ENCODE measurements around the gene FARS2. TPM values are rescaled to one million over a fixed set of nuclear protein-coding genes. Genes with fewer than 3 reads are reported as not detected.

Gene FARS2
- total RNA-seq, 1 experiment from 2014 or later: 13.8 TPM

DNA sequence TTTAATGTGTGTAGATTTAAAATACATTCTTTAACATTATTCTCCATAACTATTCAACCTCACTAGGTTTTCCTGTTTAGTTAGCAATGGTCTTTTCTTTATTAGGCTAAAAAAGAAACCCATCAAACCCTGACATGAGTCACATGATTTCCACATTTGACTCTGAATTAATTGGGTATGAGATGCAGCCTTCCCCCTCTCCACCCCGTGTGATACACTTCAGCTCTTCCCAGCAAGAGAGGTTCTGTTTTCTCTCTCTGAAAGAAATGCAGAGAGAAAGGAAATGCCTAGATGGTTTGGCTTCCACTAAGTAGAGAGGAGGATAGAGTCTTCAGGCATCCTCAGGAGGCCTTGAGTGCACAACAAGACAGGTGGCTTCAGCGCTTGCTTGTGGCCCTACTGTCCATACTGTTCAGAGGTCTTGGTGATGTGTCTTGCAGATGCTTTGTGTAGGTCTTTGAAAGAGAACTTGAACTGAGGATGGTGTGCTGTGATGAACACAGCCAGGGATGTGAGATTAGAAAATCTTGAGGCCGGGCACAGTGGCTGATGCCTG lies 17.3 kb downstream of the FARS2 start:
- H3K9ac ChIP-seq (ENCODE audit: low read length): no peak overlapping the region
- no peak overlapping the region for H3K4me3 ChIP-seq (replicated peaks in 1 of 2; ENCODE audit: low read depth in 1 of 2, low read length in 2 of 2)
- BruUV-seq (replicated peaks): no TSS peak
- intact Hi-C loops (cut with micrococcal nuclease): no loop called here
- no peak overlapping the region for H3K4me2 ChIP-seq (ENCODE audit: low read length)
- H3K4me1 ChIP-seq (ENCODE audit: control insufficient read depth in 1 of 2, insufficient read depth in 2 of 2, low read length in 2 of 2): no peaks in the 10 kb centered on the region
- ChIA-PET POLR2A (no interaction called here), CTCF (no interaction called here), RAD21 (ENCODE audit: low non-redundant PET in 1 of 2, low total read pairs in 2 of 2, uncharacterized antibody in 2 of 2, unreplicated experiment in 2 of 2) (no interaction called here)
- H3K27me3 ChIP-seq (ENCODE audit: insufficient read depth, low read length): no peaks in the 10 kb centered on the region
- H3K27ac ChIP-seq (ENCODE audit: low read depth, low read length): no peak overlapping the region
- H2AFZ ChIP-seq (ENCODE audit: low read depth, low read length, poor library complexity, severe bottlenecking): no peak overlapping the region
- no peak for DNase-seq (ENCODE audit: low read depth, low spot score)
- TF ChIP-seq SP1 (IDR thresholded peaks at IDR 0.05; ENCODE audit: low read depth) (no peak), REST (IDR thresholded peaks at IDR 0.05; ENCODE audit: low read depth) (no peak), POLR2A (IDR thresholded peaks at IDR 0.05; ENCODE audit: borderline replicate concordance, extremely low read depth, insufficient read depth, insufficient read length) (no peak), YY1 (IDR thresholded peaks at IDR 0.05; ENCODE audit: extremely low read depth, insufficient replicate concordance, low read depth, low read length) (no peak), SIN3A (IDR thresholded peaks at IDR 0.05; ENCODE audit: low read depth) (no peak), ZFX (IDR thresholded peaks at IDR 0.05) (no peak), RAD21 (IDR thresholded peaks at IDR 0.05; ENCODE audit: low read depth) (no peak), CEBPB (IDR thresholded peaks at IDR 0.05; ENCODE audit: low read depth) (no peak)
- TF ChIP-seq, protein P1, sequence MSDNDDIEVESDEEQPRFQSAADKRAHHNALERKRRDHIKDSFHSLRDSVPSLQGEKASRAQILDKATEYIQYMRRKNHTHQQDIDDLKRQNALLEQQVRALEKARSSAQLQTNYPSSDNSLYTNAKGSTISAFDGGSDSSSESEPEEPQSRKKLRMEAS (IDR thresholded peaks at IDR 0.05): no peak
- TF ChIP-seq, protein P2, sequence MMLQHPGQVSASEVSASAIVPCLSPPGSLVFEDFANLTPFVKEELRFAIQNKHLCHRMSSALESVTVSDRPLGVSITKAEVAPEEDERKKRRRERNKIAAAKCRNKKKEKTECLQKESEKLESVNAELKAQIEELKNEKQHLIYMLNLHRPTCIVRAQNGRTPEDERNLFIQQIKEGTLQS (IDR thresholded peaks at IDR 0.05): no peak
- H3K9me2 ChIP-seq (ENCODE audit: insufficient read depth): no peaks in the 10 kb centered on the region
- no peaks in the 10 kb centered on the region; the same call in 1 of the 2 replicates for H4K20me1 ChIP-seq (ENCODE audit: insufficient read depth)
- H3K9me3 ChIP-seq (ENCODE audit: control insufficient read depth in 1 of 2, insufficient read depth in 1 of 2, low read depth in 1 of 2, low read length in 2 of 2): no peaks in the 10 kb centered on the region
- no peaks in the 10 kb centered on the region; a peak in 1 of 4 replicates for H3K36me3 ChIP-seq (ENCODE audit: control insufficient read depth in 1 of 2, insufficient read depth in 2 of 2, low read length in 2 of 2)
- no peak for ATAC-seq
- peaks cover 10% of the 10 kb centered on the region; the same call in 1 of the 2 replicates for H3K79me2 ChIP-seq (ENCODE audit: insufficient read depth, low read length)

Measured in HCT116 (cell line).